ENCODE measurements around the gene RXFP1. TPM values are rescaled to one million over a fixed set of nuclear protein-coding genes. Genes with fewer than 3 reads are reported as not detected.

Gene RXFP1
- polyA plus RNA-seq, 2 donors, result 0.11 to 0.14 TPM

- WGBS, 2 donors, result 66 to 70% methylated on average over 7 of the region's 7 CpGs
- H3K36me3 ChIP-seq (ENCODE audit: control insufficient read depth in 2 of 2, insufficient read depth in 2 of 2, low read length in 1 of 2), result no peaks in the 10 kb centered on the region
- no peak overlapping the region for H3K27ac ChIP-seq (ENCODE audit: low read depth in 2 of 2, low read length in 1 of 2)
- no peaks in the 10 kb centered on the region for H3K4me1 ChIP-seq (ENCODE audit: control insufficient read depth in 2 of 2, insufficient read depth in 2 of 2, low read length in 1 of 2)
- no peaks in the 10 kb centered on the region for H3K27me3 ChIP-seq (ENCODE audit: control insufficient read depth in 1 of 2, insufficient read depth in 2 of 2, low read length in 2 of 2)
- H3K9me3 ChIP-seq (ENCODE audit: control insufficient read depth in 2 of 2, insufficient read depth in 1 of 2, low read depth in 1 of 2, low read length in 1 of 2), result no peaks in the 10 kb centered on the region
- H3K4me3 ChIP-seq (ENCODE audit: low read depth in 1 of 2, low read length in 2 of 2), result no peak overlapping the region
These were observed 2.4 kb downstream of the RXFP1 start for GRCh38 chr4:158523990-158524535.

GRCh38 chr4:158527516-158527915, 5.8 kb downstream of the RXFP1 start:
- no peaks in the 10 kb centered on the region for H3K36me3 ChIP-seq (ENCODE audit: control insufficient read depth in 2 of 2, insufficient read depth in 2 of 2, low read length in 1 of 2)
- H3K27ac ChIP-seq (ENCODE audit: low read depth in 2 of 2, low read length in 1 of 2), result no peak overlapping the region
- H3K9me3 ChIP-seq (ENCODE audit: control insufficient read depth in 2 of 2, insufficient read depth in 1 of 2, low read depth in 1 of 2, low read length in 1 of 2), result no peaks in the 10 kb centered on the region
- 100% methylated on average over 1 of the region's 1 CpG for WGBS, 2 donors
- H3K4me1 ChIP-seq (ENCODE audit: control insufficient read depth in 2 of 2, insufficient read depth in 2 of 2, low read length in 1 of 2), result no peaks in the 10 kb centered on the region
- H3K27me3 ChIP-seq (ENCODE audit: control insufficient read depth in 1 of 2, insufficient read depth in 2 of 2, low read length in 2 of 2), result no peaks in the 10 kb centered on the region
- no peak overlapping the region for H3K4me3 ChIP-seq (ENCODE audit: low read depth in 1 of 2, low read length in 2 of 2)

- Histone ChIP-seq H3K27me3 (ENCODE audit: control insufficient read depth in 1 of 2, insufficient read depth in 2 of 2, low read length in 2 of 2) (no peaks in the 10 kb centered on the region), H3K9me3 (ENCODE audit: control insufficient read depth in 2 of 2, insufficient read depth in 1 of 2, low read depth in 1 of 2, low read length in 1 of 2) (no peaks in the 10 kb centered on the region), H3K36me3 (ENCODE audit: control insufficient read depth in 2 of 2, insufficient read depth in 2 of 2, low read length in 1 of 2) (no peaks in the 10 kb centered on the region), H3K27ac (ENCODE audit: low read depth in 2 of 2, low read length in 1 of 2) (no peak overlapping the region), H3K4me1 (ENCODE audit: control insufficient read depth in 2 of 2, insufficient read depth in 2 of 2, low read length in 1 of 2) (no peaks in the 10 kb centered on the region), H3K4me3 (ENCODE audit: low read depth in 1 of 2, low read length in 2 of 2) (no peak overlapping the region)
- 73 to 91% methylated on average over 1 of the region's 1 CpG for WGBS, 2 donors
These were observed 7.8 kb downstream of the RXFP1 start for GRCh38 chr4:158529505-158529904.

- Histone ChIP-seq H3K36me3 (ENCODE audit: control insufficient read depth in 2 of 2, insufficient read depth in 2 of 2, low read length in 1 of 2) (no peaks in the 10 kb centered on the region), H3K27ac (ENCODE audit: low read depth in 2 of 2, low read length in 1 of 2) (no peak overlapping the region), H3K4me1 (ENCODE audit: control insufficient read depth in 2 of 2, insufficient read depth in 2 of 2, low read length in 1 of 2) (no peaks in the 10 kb centered on the region), H3K4me3 (ENCODE audit: low read depth in 1 of 2, low read length in 2 of 2) (no peak overlapping the region), H3K9me3 (ENCODE audit: control insufficient read depth in 2 of 2, insufficient read depth in 1 of 2, low read depth in 1 of 2, low read length in 1 of 2) (no peaks in the 10 kb centered on the region), H3K27me3 (ENCODE audit: control insufficient read depth in 1 of 2, insufficient read depth in 2 of 2, low read length in 2 of 2) (no peaks in the 10 kb centered on the region)
- 45 to 49% methylated on average over 2 of the region's 2 CpGs for WGBS, 2 donors
These were observed 8.7 kb downstream of the RXFP1 start for GRCh38 chr4:158530381-158530780.

GRCh38 chr4:158530898-158531297, 9.2 kb downstream of the RXFP1 start:
- H3K36me3 ChIP-seq (ENCODE audit: control insufficient read depth in 2 of 2, insufficient read depth in 2 of 2, low read length in 1 of 2), result no peaks in the 10 kb centered on the region
- WGBS, 2 donors, result 75 to 79% methylated on average over 6 of the region's 6 CpGs
- no peaks in the 10 kb centered on the region for H3K27me3 ChIP-seq (ENCODE audit: control insufficient read depth in 1 of 2, insufficient read depth in 2 of 2, low read length in 2 of 2)
- H3K9me3 ChIP-seq (ENCODE audit: control insufficient read depth in 2 of 2, insufficient read depth in 1 of 2, low read depth in 1 of 2, low read length in 1 of 2), result no peaks in the 10 kb centered on the region
- H3K27ac ChIP-seq (ENCODE audit: low read depth in 2 of 2, low read length in 1 of 2), result no peak overlapping the region
- no peaks in the 10 kb centered on the region for H3K4me1 ChIP-seq (ENCODE audit: control insufficient read depth in 2 of 2, insufficient read depth in 2 of 2, low read length in 1 of 2)
- H3K4me3 ChIP-seq (ENCODE audit: low read depth in 1 of 2, low read length in 2 of 2), result no peak overlapping the region

- WGBS, 2 donors, result 58 to 63% methylated on average over 6 of the region's 6 CpGs
- H3K36me3 ChIP-seq (ENCODE audit: control insufficient read depth in 2 of 2, insufficient read depth in 2 of 2, low read length in 1 of 2), result no peaks in the 10 kb centered on the region
These were observed 11.0 kb downstream of the RXFP1 start for GRCh38 chr4:158532556-158533231.

GRCh38 chr4:158534727-158535126, 13.0 kb downstream of the RXFP1 start:
- no peaks in the 10 kb centered on the region for H3K9me3 ChIP-seq (ENCODE audit: control insufficient read depth in 2 of 2, insufficient read depth in 1 of 2, low read depth in 1 of 2, low read length in 1 of 2)
- 74 to 81% methylated on average over 3 of the region's 3 CpGs for whole genome bisulfite sequencing, 2 donors
- no peak overlapping the region for H3K4me3 ChIP-seq (ENCODE audit: low read depth in 1 of 2, low read length in 2 of 2)

More at GRCh38 chr4:158532556-158533231, 11.0 kb downstream of the RXFP1 start:
- Histone ChIP-seq H3K27me3 (ENCODE audit: control insufficient read depth in 1 of 2, insufficient read depth in 2 of 2, low read length in 2 of 2) (no peaks in the 10 kb centered on the region), H3K27ac (ENCODE audit: low read depth in 2 of 2, low read length in 1 of 2) (no peak overlapping the region), H3K4me1 (ENCODE audit: control insufficient read depth in 2 of 2, insufficient read depth in 2 of 2, low read length in 1 of 2) (no peaks in the 10 kb centered on the region), H3K9me3 (ENCODE audit: control insufficient read depth in 2 of 2, insufficient read depth in 1 of 2, low read depth in 1 of 2, low read length in 1 of 2) (no peaks in the 10 kb centered on the region), H3K4me3 (ENCODE audit: low read depth in 1 of 2, low read length in 2 of 2) (no peak overlapping the region)

GRCh38 chr4:158535130-158535614, 13.5 kb downstream of the RXFP1 start:
- no peak overlapping the region for H3K4me3 ChIP-seq (ENCODE audit: low read depth in 1 of 2, low read length in 2 of 2)
- no peak overlapping the region for H3K27ac ChIP-seq (ENCODE audit: low read depth in 2 of 2, low read length in 1 of 2)
- 75 to 78% methylated on average over 4 of the region's 4 CpGs for WGBS, 2 donors
- H3K9me3 ChIP-seq (ENCODE audit: control insufficient read depth in 2 of 2, insufficient read depth in 1 of 2, low read depth in 1 of 2, low read length in 1 of 2), result no peaks in the 10 kb centered on the region
- no peaks in the 10 kb centered on the region for H3K36me3 ChIP-seq (ENCODE audit: control insufficient read depth in 2 of 2, insufficient read depth in 2 of 2, low read length in 1 of 2)
- H3K4me1 ChIP-seq (ENCODE audit: control insufficient read depth in 2 of 2, insufficient read depth in 2 of 2, low read length in 1 of 2), result no peaks in the 10 kb centered on the region
- no peaks in the 10 kb centered on the region for H3K27me3 ChIP-seq (ENCODE audit: control insufficient read depth in 1 of 2, insufficient read depth in 2 of 2, low read length in 2 of 2)

More at GRCh38 chr4:158534727-158535126, 13.0 kb downstream of the RXFP1 start:
- Histone ChIP-seq H3K27me3 (ENCODE audit: control insufficient read depth in 1 of 2, insufficient read depth in 2 of 2, low read length in 2 of 2) (no peaks in the 10 kb centered on the region), H3K36me3 (ENCODE audit: control insufficient read depth in 2 of 2, insufficient read depth in 2 of 2, low read length in 1 of 2) (no peaks in the 10 kb centered on the region), H3K4me1 (ENCODE audit: control insufficient read depth in 2 of 2, insufficient read depth in 2 of 2, low read length in 1 of 2) (no peaks in the 10 kb centered on the region), H3K27ac (ENCODE audit: low read depth in 2 of 2, low read length in 1 of 2) (no peak overlapping the region)

- no peak overlapping the region for H3K27ac ChIP-seq (ENCODE audit: low read depth in 2 of 2, low read length in 1 of 2)
- H3K9me3 ChIP-seq (ENCODE audit: control insufficient read depth in 2 of 2, insufficient read depth in 1 of 2, low read depth in 1 of 2, low read length in 1 of 2), result no peaks in the 10 kb centered on the region
- no peaks in the 10 kb centered on the region for H3K36me3 ChIP-seq (ENCODE audit: control insufficient read depth in 2 of 2, insufficient read depth in 2 of 2, low read length in 1 of 2)
- WGBS, 2 donors, result 79 to 84% methylated on average over 3 of the region's 3 CpGs
- H3K4me1 ChIP-seq (ENCODE audit: control insufficient read depth in 2 of 2, insufficient read depth in 2 of 2, low read length in 1 of 2), result no peaks in the 10 kb centered on the region
- H3K27me3 ChIP-seq (ENCODE audit: control insufficient read depth in 1 of 2, insufficient read depth in 2 of 2, low read length in 2 of 2), result no peaks in the 10 kb centered on the region
- H3K4me3 ChIP-seq (ENCODE audit: low read depth in 1 of 2, low read length in 2 of 2), result no peak overlapping the region
These were observed 15.2 kb downstream of the RXFP1 start for GRCh38 chr4:158536833-158537232.

GRCh38 chr4:158538176-158538575, 16.5 kb downstream of the RXFP1 start:
- Histone ChIP-seq H3K4me1 (ENCODE audit: control insufficient read depth in 2 of 2, insufficient read depth in 2 of 2, low read length in 1 of 2) (no peaks in the 10 kb centered on the region), H3K27ac (ENCODE audit: low read depth in 2 of 2, low read length in 1 of 2) (no peak overlapping the region), H3K9me3 (ENCODE audit: control insufficient read depth in 2 of 2, insufficient read depth in 1 of 2, low read depth in 1 of 2, low read length in 1 of 2) (no peaks in the 10 kb centered on the region), H3K36me3 (ENCODE audit: control insufficient read depth in 2 of 2, insufficient read depth in 2 of 2, low read length in 1 of 2) (no peaks in the 10 kb centered on the region), H3K27me3 (ENCODE audit: control insufficient read depth in 1 of 2, insufficient read depth in 2 of 2, low read length in 2 of 2) (no peaks in the 10 kb centered on the region), H3K4me3 (ENCODE audit: low read depth in 1 of 2, low read length in 2 of 2) (no peak overlapping the region)
- 68 to 71% methylated on average over 4 of the region's 4 CpGs for WGBS, 2 donors

Data from esophagus (tissue), 2 donors.